Activated T-helper 1 cell treated with Interleukin-2 at 50 U/mL for 16 hours (primary cell): Measurements from ENCODE around the gene C1orf87.

Source experiments
- DNase-seq: peaks from one replicate; pipeline ENCODE4 v3.0.0-alpha.2; 2020; ENCODE audit warnings: low read depth

Gene C1orf87

DNA sequence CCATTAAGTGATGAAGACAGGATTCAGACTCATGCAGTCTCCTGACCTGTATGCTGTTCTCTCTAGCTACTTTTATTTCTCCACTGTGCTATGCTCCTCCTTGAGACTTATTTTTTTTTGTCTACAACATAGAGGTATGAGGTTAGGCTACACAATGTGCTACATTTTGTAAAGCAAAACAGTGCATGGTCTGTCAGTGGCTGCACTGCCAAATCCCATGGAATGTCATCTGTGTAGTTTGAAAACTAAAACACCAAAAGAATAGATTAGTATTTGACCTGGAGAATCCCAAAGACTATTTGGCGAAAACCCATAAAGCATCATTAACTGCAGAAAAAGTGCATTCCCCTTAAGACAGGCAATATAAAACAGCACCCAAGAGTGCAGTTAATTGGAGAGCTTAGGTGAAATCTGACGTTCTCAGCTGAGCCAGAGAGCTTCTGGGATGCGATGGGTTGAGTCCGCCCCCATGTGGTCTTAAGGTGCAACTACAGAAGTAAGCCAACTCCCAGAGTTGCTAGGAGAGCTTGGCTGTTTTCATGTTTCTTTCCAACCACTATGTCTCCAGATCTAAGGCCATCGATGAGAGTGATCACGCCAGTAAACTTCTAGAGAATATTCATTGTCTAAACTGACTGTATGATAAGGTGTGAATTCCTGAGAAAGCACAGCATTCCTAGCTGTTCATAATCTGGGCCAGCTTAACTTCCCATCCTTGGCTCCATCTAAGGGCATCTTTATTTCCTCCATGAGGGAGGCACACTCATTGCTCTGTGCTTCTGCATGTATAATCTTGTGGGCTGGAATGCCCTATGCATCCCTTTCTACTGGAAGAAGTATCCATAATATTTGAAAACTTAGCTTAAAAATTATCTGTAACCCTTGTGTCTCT is 126.3 kb downstream of the C1orf87 start:
- DNase-seq = no peak

DNA sequence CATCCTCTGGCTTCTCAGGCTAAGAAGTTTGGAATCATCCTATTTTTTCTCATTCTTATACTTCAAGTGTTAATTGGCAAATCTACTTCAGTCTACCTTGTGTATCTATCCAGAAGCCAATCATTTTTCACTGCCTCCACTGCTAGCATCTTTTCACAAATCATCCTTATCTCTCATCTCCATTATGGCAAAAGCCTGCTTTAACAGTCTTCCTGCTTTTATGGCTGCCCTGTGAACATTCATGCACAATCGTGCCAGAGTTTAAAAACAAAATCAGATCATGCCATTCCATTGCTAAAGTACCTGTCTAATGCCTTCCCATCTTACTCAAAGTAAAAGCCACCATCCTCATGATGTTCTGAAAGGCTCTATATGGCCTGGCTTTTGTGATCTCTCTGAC is 127.8 kb downstream of the C1orf87 start:
- DNase-seq = no peak
